K562 (cell line): Measurements from ENCODE around the gene CMIP. TPM values are rescaled to one million over a fixed set of nuclear protein-coding genes. Genes with fewer than 3 reads are reported as not detected.

Experiments
- ATAC-seq: fragments of 200-7000 bp; cut with Tn5 transposase; 3 replicates; pipeline ENCODE4 v1.9.1; 2020; ENCODE audit warnings: moderate library complexity
- BruUV-seq: library from RNA; stranded (reverse); fragments of 400-500 nt; replicated peaks from 2 replicates; lab custom pipeline; 2021; lab: Mats Ljungman, UMichigan
- CTCF ChIA-PET: fragments of 300-600 bp; formaldehyde crosslinking; extraction: SDS; loops from one replicate; lab custom pipeline; 2021; ENCODE audit warnings: low intra/inter-chr PET ratio; lab: Yijun Ruan, JAX
- POLR2A ChIA-PET: fragments of 300-600, 350-650 bp; sonication (Branson Sonifier 250); formaldehyde crosslinking; extraction: SDS; loops from one replicate; lab custom pipeline; 2021; ENCODE audit warnings: antibody characterized with exemption, inconsistent platforms; lab: Yijun Ruan, JAX
- DNase-seq, 4 experiments: peaks; one replicate each; pipeline versions ENCODE4 v3.0.0 to v3.0.0-alpha.2; 2011 to 2018; ENCODE audit warnings: low spot score in 3 of 4, mixed read lengths in 3 of 4; ENCODE audit errors: extremely low read depth in 1 of 4
- FAIRE-seq: peaks from 2 replicates; lab custom pipeline; 2011; peaks lifted over from hg19 to GRCh38; lab: Jason Lieb, UNC
- H2AFZ ChIP-seq: 2 replicates; pipeline ENCODE4 v1.6.0; 2011; ENCODE audit warnings: low read depth, low read length, control low read depth, inconsistent platforms
- H3K27ac ChIP-seq: fragments of 200-600 bp; 3 replicates; pipeline ENCODE4 v1.8.0; 2011; ENCODE audit warnings: low read depth, mild to moderate bottlenecking, control low read depth, inconsistent platforms, low read length, moderate library complexity, mixed read lengths; ENCODE audit errors: extremely low read depth
- H3K27me3 ChIP-seq, 2 experiments: fragments of 300-600 bp in 1 of 2; 2 replicates in 1 of 2; 3 replicates in 1 of 2; pipeline versions ENCODE4 v1.6.0 to v1.8.0; 2011; ENCODE audit warnings: inconsistent platforms in 2 of 2, low read length in 2 of 2, mild to moderate bottlenecking in 1 of 2, mixed read lengths in 1 of 2, moderate library complexity in 1 of 2; ENCODE audit not compliant: control insufficient read depth in 2 of 2, insufficient read depth in 2 of 2
- H3K36me3 ChIP-seq: fragments of 300-600 bp; 3 replicates; pipeline ENCODE4 v1.8.0; 2011; ENCODE audit warnings: mild to moderate bottlenecking, low read length, inconsistent platforms; ENCODE audit not compliant: control insufficient read depth, insufficient read depth
- H3K4me1 ChIP-seq, 2 experiments: fragments of 200-600 bp in 1 of 2; replicated peaks in 1 of 2; 2 replicates in 1 of 2; 3 replicates in 1 of 2; pipeline versions ENCODE4 v1.5.1 to v1.8.0; 2011; ENCODE audit warnings: inconsistent platforms in 2 of 2, low read length in 2 of 2, mild to moderate bottlenecking in 1 of 2, mixed read lengths in 1 of 2, moderate library complexity in 1 of 2; ENCODE audit not compliant: control insufficient read depth in 2 of 2, insufficient read depth in 2 of 2
- H3K4me2 ChIP-seq: 2 replicates; pipeline ENCODE4 v1.6.1; 2011; ENCODE audit warnings: low read length, control low read depth, inconsistent platforms, mixed read lengths; ENCODE audit not compliant: insufficient read depth
- H3K4me3 ChIP-seq: fragments of 200-600 bp; sonication (generic), shearing (Covaris generic); 2 replicates; pipeline ENCODE4 v1.5.1; 2016; ENCODE audit warnings: control low read depth, inconsistent platforms
- H3K79me2 ChIP-seq: fragments of 200-600 bp; 3 replicates; pipeline ENCODE4 v1.8.0; 2011; ENCODE audit warnings: low read length, inconsistent platforms; ENCODE audit not compliant: control insufficient read depth, insufficient read depth
- H3K9ac ChIP-seq, 2 experiments: 2 replicates each; pipeline versions ENCODE4 v1.6.0 to v1.6.1; 2011; ENCODE audit warnings: low read depth in 2 of 2, low read length in 2 of 2, control low read depth in 1 of 2, inconsistent platforms in 1 of 2, mild to moderate bottlenecking in 1 of 2, mixed read lengths in 1 of 2; ENCODE audit not compliant: insufficient read depth in 1 of 2
- H3K9me1 ChIP-seq: one replicate; pipeline ENCODE4 v1.6.0; 2011; ENCODE audit warnings: inconsistent platforms, mild to moderate bottlenecking, low read length, moderate library complexity; ENCODE audit not compliant: control insufficient read depth, insufficient read depth
- H3K9me3 ChIP-seq: replicated peaks from 2 replicates; pipeline ENCODE4 v1.5.1; 2011; ENCODE audit warnings: low read depth, low read length, inconsistent platforms; ENCODE audit not compliant: control insufficient read depth, insufficient read depth
- H4K20me1 ChIP-seq: replicated peaks from 2 replicates; pipeline ENCODE4 v1.6.1; 2011; ENCODE audit warnings: low read length, inconsistent platforms, mixed read lengths; ENCODE audit not compliant: control insufficient read depth, insufficient read depth
- CBX3 ChIP-seq, 2 experiments: IDR thresholded peaks; 1 replicate in 1 of 2; 2 replicates in 1 of 2; pipeline ENCODE4 v1.6.1; 2012; ENCODE audit warnings: inconsistent platforms in 2 of 2, low read length in 2 of 2, borderline replicate concordance in 1 of 2, control low read depth in 1 of 2
- DMBX1 ChIP-seq: fragments of 250-450 bp; sonication (Bioruptor Pico); IDR thresholded peaks from 2 replicates; pipeline ENCODE4 v1.8.0; 2022; ENCODE audit warnings: inconsistent platforms, mild to moderate bottlenecking, moderate library complexity, borderline replicate concordance
- ETS2 ChIP-seq: IDR thresholded peaks from 2 replicates; pipeline ENCODE4 v1.6.1; 2016; ENCODE audit warnings: borderline replicate concordance, missing genetic modification characterization, mild to moderate bottlenecking, moderate library complexity, missing compliant biosample characterization; ENCODE audit not compliant: poor library complexity, severe bottlenecking
- MAFG ChIP-seq: fragments of 450-650 bp; conservative IDR thresholded peaks from 2 replicates; pipeline ENCODE4 v1.6.1; 2016; ENCODE audit warnings: missing genetic modification characterization, missing compliant biosample characterization
- POLR2G ChIP-seq: fragments of 200-400 bp; formaldehyde crosslinking; IDR thresholded peaks from 2 replicates; pipeline ENCODE4 v1.6.1; 2017; ENCODE audit warnings: low read depth, mild to moderate bottlenecking, antibody characterized with exemption, low read length, moderate library complexity
- PURB ChIP-seq: sonication (generic); formaldehyde crosslinking; IDR thresholded peaks from 2 replicates; pipeline ENCODE4 v1.9.0; 2021; ENCODE audit warnings: low read depth, mild to moderate bottlenecking, missing genetic modification reagents
- STAT6 ChIP-seq: sonication (generic); formaldehyde crosslinking; IDR thresholded peaks from 2 replicates; pipeline ENCODE4 v1.8.1; 2023; ENCODE audit warnings: mild to moderate bottlenecking, missing genetic modification reagents
- ZBTB43 ChIP-seq: sonication (generic); formaldehyde crosslinking; IDR thresholded peaks from 2 replicates; pipeline ENCODE4 v1.8.0; 2023; ENCODE audit warnings: mild to moderate bottlenecking, missing genetic modification reagents
- ZFP91 ChIP-seq: sonication (generic); formaldehyde crosslinking; IDR thresholded peaks from 2 replicates; pipeline ENCODE4 v1.8.0; 2022; ENCODE audit warnings: mild to moderate bottlenecking, missing genetic modification reagents
- ZNF140 ChIP-seq: fragments of 250-450 bp; sonication (Bioruptor Pico); IDR thresholded peaks from 2 replicates; pipeline ENCODE4 v1.8.0; 2021; ENCODE audit warnings: moderate library complexity, mild to moderate bottlenecking, inconsistent platforms
- ZNF551 ChIP-seq: fragments of 250-450 bp; sonication (Bioruptor Pico); IDR thresholded peaks from 2 replicates; pipeline ENCODE4 v1.5.0; 2021; ENCODE audit warnings: mild to moderate bottlenecking, moderate library complexity
- ZNF644 ChIP-seq: fragments of 200-800 bp; sonication (Bioruptor generic); IDR thresholded peaks from 2 replicates; pipeline ENCODE4 v1.6.1; 2016; ENCODE audit warnings: low read depth, missing genetic modification characterization, missing compliant biosample characterization
- ZNF696 ChIP-seq: fragments of 250-450 bp; sonication (Bioruptor Pico); conservative IDR thresholded peaks from 2 replicates; pipeline ENCODE4 v1.4.0; 2020; ENCODE audit warnings: mild to moderate bottlenecking, moderate library complexity
- WGBS: fragments of 100-300 bp; shearing (Covaris generic); methylation state at CpG from one replicate; pipeline ENCODE4 v1.1.6; 2016; ENCODE audit warnings: low coverage, mixed read lengths; ENCODE audit not compliant: insufficient coverage; ENCODE audit errors: missing lambda C conversion rate; 5-methylcytosine and 5-hydroxymethylcytosine counted together
- in situ Hi-C: fragments of 300-500 bp; cut with MboI; formaldehyde crosslinking; loops from 4 replicates; pipeline ENCODE4 v1.15.0; 2018; ENCODE audit warnings: inconsistent platforms, mixed read lengths
- intact Hi-C: fragments of 100-400 bp; cut with micrococcal nuclease; formaldehyde crosslinking; loops from 2 replicates; pipeline ENCODE4 v1.14.2; 2022
- polyA plus RNA-seq, 8 experiments: library from polyadenylated mRNA; depleted of rRNA in 4 of 8; stranded (reverse) in 5 of 8; unstranded in 3 of 8; fragments of >200 nt; fragmentation: Nextera tagmentation in 2 of 8; fragmentation: Illumina TruSeq in 1 of 8; extraction: Ambion mirVana in 2 of 8; extraction: Trizol in 1 of 8; gene quantifications; 2 replicates each; pipeline versions ENCODE4 v1.2.1 to v1.2.3, GENCODE V29; 2011 to 2014; ENCODE audit warnings: inconsistent platforms in 1 of 8, missing spikeins in 1 of 8
- total RNA-seq, 7 experiments: library from RNA; depleted of rRNA in 6 of 7; stranded (reverse); fragments of >200 nt in 6 of 7; fragmentation: Illumina TruSeq in 2 of 7; extraction: Trizol in 2 of 7; gene quantifications; 2 replicates each; pipeline versions ENCODE4 v1.2.1 to v1.2.3, GENCODE V29; 2011 to 2021; ENCODE audit warnings: low replicate concordance in 1 of 7

Gene CMIP
- total and polyA plus RNA-seq, 9 of the 15 experiments (the other 6 are each of a cell fraction or from before 2014, with no cell fraction given) = 0.94 to 82.5 (median 10.3) TPM

GRCh38 chr16:81511371-81511770 lies 66.8 kb downstream of the CMIP start:
- Histone ChIP-seq H3K27ac (no peak overlapping the region), H2AFZ (no peak overlapping the region), H4K20me1 (no peaks in the 10 kb centered on the region), H3K27me3 (no peaks in the 10 kb centered on the region), H3K4me2 (no peak overlapping the region), H3K9me3 (no peaks in the 10 kb centered on the region), H3K79me2 (peaks cover 90% of the 10 kb centered on the region), H3K9me1 (no peaks in the 10 kb centered on the region), H3K4me3 (no peak overlapping the region), H3K36me3 (peaks cover 6% of the 10 kb centered on the region; the same call in 2 of the 3 replicates)
- CTCF ChIA-PET = no interaction called here
- 92% methylated on average over 5 of the region's 5 CpGs for WGBS
- intact Hi-C loops = no loop called here
- ATAC-seq (no peak), DNase-seq (no peak), FAIRE-seq (no peak)
- in situ Hi-C loops = no loop called here
- BruUV-seq = no TSS peak
- TF ChIP-seq ZNF551 (CRISPR knock-in tag) = no peak
- TF ChIP-seq MAFG (tag) = no peak
- no peak for TF ChIP-seq ZNF644 (tag)
- TF ChIP-seq ZFP91 (CRISPR knock-in tag) = no peak
- TF ChIP-seq ZNF140 (CRISPR knock-in tag) = no peak
- TF ChIP-seq STAT6 (CRISPR knock-in tag) = no peak
- no peak for TF ChIP-seq POLR2G
- TF ChIP-seq ZNF696 = no peak
- no peak for TF ChIP-seq DMBX1
- TF ChIP-seq PURB (CRISPR knock-in tag) = no peak
- TF ChIP-seq ETS2 (tag) = no peak
- TF ChIP-seq CBX3 (IDR thresholded peaks at IDR 0.05; ENCODE audit: borderline replicate concordance in 1 of 2, low read length in 2 of 2) = no peak
- no peak for TF ChIP-seq ZBTB43
- TF ChIP-seq, all 486 proteins: peak for 0
- Histone ChIP-seq H3K9ac (no peak overlapping the region), H3K4me1 (peaks cover 19 to 28% of the 10 kb centered on the region in 2 experiments; a peak in 4 of 5 replicates)
- POLR2A ChIA-PET = interaction anchor here (0.6 kb wide), 1 partner anchor 123 kb away, joined by 3 read pairs; no protein-coding TSS in a partner anchor
